GM21515 (cell line): Measurements from ENCODE around the gene NDUFS6.
"Not testable (repeated sequence)": the region's sequence is repeated elsewhere in the genome, so short reads cannot be mapped to it uniquely, and the experiment has no call there.

Source experiments
- ATAC-seq: cut with Tn5 transposase; IDR thresholded peaks from one replicate; pipeline ENCODE4 v1.9.1; 2021; ENCODE audit not compliant: unreplicated experiment

The NDUFS6 gene

DNA sequence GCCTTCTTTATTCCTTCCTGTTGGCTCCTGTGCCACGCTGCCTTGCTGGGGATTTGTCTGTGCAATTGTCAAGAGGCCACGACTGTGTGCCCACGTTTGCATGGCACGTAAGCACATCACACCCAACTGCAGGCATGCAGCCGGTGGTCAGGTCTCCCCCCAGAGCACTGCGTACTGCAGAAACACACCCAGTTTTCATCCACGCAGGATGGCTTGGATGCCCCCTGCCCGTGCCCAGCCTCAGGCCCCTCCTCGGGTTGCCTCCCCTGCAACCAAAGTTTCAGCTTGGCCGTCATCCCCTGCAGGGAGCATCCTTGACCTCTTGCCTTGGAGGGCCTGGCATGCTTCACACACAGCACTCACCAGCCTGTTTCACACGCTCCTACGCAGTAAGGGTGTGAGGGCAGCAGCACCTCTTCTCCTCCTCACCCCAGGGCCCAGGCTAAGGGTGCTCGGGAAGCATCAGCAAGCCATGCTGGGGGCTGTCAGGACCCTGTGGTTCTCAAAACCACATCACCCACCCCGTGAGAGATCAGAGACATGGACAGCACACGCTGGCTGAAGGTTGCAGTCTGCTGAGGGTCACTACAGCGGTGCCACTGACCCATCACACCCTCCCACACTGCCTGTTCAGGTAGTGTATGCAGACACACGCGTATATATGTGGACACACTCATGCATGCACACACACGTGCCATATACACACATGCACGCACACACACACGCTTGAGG lies 4.7 kb upstream of the NDUFS6 start:
- no peak for ATAC-seq

DNA sequence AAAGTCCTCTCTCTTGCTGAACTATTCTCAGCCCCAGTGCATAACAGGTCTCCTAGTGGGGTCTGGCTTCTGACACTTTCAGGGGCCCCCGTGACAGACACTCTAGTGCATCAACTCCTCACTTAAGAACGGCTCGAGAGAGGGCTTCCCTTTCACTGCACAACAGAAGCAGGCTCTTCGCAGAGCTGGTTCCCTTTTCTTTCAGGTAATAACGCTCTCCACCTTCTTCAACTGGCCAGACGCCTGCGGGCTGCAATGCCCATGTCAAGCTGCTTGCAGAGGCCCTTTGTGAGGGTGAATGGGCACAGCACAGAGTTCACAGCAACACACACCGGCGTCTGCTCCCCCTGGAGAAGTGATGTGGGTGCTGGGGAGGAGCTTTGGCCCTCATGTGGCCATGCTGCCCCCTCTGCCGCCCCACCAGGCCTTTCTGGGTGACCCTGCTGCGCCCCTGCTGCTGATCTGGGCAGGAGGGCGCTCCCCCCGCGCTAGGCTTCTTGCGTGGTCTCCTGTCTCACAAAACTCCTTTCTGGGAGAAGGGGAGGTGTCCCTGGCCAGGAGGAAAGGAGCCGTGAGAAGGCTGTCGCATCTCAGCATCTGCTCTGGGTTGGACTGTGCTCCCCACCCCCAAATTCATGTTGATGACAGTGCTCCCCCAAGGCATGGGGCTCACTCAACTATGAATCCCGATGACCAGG lies 4.0 kb upstream of the NDUFS6 start:
- no peak for ATAC-seq

GRCh38 chr5:1797855-1798254 lies 3.4 kb upstream of the NDUFS6 start:
- ATAC-seq = no peak

DNA sequence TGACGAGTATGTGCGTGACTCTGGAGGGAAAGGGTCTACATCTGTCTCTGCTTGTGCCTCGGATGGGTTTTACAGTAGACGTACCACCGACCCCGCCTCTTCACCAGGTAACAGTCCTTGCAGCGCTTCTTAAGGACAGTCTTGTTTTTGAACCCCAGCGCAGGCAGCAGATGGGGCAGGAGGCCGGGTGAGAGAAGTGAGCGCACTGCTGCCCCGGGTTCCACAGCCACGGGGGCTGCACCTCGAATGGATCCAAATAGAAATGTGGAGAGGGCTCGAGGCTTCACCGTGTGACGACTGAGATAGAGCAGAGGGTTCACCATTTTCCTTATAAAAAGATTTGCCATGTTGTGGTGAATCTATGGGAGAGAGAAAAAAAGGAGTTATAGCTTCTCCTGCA lies 2.6 kb upstream of the NDUFS6 start:
- ATAC-seq = not testable (repeated sequence)

- peak; percentile 15 for ATAC-seq
These were observed 2.1 kb upstream of the NDUFS6 start for GRCh38 chr5:1799110-1799601.

GRCh38 chr5:1799602-1800471 lies 1.4 kb upstream of the NDUFS6 start, which contains the start of gene MRPL36:
TSS of gene MRPL36 (minus strand) at chr5:1799837. CDS start at chr5:1798935, 902 bp downstream.
- ATAC-seq = peak; percentile 41

- peak; percentile 38 for ATAC-seq
These were observed 560 bp upstream of the NDUFS6 start for GRCh38 chr5:1800472-1801221.

DNA sequence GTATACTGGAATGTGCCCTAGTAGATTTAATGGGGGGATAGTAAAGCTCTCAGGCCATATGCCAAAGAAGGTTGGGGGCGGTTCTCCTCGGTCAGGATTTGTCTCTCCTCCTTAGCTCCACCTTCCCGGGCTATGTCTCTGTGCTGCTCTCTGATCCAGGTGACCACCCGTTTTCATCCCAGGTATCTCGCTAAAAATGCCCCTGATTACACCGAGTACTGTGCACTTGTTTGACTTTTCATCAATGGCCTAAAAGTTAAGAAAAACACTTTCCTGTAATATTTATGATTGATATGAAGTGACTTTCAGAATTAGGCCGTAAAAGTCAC lies 724 bp downstream of the NDUFS6 start:
- ATAC-seq = no peak

- ATAC-seq = no peak
These were observed 2.0 kb downstream of the NDUFS6 start for GRCh38 chr5:1803192-1803591.

- ATAC-seq = no peak
These were observed 2.9 kb downstream of the NDUFS6 start for GRCh38 chr5:1804001-1804690.

GRCh38 chr5:1805326-1805725 lies 4.1 kb downstream of the NDUFS6 start:
- ATAC-seq = no peak

DNA sequence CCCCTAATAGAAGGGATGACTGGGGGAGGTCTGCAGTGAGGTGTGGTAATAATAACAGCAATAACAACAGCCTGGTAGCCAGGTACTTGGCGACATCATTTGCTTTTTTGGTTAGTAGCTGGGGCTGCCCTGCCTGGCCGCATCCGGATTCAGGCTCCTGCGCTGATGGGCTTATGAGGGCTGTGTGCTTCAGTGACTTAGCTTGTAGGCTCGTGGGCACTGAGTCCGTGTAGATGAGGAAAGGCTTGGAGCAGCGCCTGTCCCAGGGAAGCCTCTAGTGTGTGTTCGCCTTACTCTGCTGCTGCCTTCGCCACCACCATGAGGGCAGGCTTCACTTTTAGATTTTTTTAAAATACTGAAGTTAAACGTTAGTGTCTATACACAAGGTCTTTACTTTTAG lies 4.5 kb downstream of the NDUFS6 start:
- ATAC-seq = no peak

DNA sequence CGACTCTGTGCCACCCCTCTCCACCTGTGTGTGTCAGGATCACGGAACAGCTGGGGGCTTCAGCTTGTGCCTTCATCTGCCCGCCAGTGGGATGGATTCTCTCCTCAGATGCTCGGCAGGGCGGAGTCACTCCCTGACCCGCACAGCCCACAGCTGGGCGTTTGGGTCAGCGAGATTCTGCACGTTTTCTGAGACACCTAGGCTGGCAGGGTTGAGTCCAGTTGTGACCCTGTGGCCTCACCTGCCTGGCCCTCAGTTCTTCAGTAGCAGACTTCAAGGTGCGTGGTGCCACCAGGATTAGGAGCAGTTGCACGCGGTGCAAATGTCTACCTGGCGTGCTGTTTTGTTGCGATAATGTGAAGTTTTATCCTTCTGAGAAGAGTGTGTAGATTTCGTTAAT lies 5.0 kb downstream of the NDUFS6 start:
- no peak for ATAC-seq

- ATAC-seq = no peak
These were observed 5.8 kb downstream of the NDUFS6 start for GRCh38 chr5:1806974-1807373.

DNA sequence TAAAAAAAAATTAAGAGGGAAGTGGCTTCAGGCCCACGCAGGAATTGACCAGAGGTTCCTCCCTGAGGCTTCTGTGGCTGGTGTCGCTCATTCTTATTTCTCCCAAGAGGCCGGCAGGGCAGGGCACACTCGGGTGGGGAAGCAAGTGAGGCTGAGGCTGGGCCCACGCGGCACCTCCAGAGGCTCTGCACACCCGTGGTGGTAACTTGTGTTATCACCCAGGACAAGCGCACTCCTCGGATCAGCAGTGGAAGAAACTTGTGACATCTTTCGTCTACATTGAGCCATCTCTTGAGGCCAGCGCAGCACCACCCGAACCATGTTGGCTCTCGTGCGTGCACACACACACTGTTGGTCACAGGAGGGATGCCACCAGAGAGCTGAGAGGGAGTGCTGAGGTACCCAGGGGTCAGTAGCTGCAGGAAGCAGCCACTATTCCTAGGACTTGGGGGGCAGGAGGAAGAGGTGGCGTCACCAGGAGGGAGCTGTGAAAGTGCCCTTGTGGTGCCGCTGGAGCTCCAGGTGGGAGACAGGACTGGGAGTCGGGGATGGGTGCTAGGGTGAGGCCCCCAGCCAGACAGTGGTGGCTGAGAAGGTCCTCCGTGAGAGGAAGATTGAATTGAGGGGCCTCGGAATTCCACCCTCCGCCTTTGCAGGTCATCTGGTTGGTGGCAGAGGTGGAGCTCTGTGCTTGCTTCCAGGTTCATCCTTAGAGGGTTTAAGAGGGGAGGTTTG lies 6.4 kb downstream of the NDUFS6 start:
- no peak for ATAC-seq

DNA sequence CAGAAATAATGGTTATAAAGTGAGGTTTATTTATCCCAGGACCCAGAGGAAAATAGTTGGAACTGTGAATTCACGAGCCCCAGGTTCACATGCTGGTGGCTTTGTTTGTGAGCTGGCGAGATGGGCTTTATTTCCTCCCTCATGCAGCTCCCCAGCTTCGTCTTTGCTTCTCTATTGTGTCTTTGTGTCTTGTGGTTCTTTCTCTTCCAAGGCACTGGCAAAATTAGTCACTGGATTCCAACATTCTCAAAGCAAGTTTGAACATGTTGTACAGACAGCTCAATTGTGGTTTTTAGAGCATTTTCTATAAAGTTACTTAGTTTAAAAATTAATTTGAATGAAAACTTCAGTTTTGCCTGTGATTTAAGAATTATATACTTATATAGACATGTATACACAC lies 7.2 kb downstream of the NDUFS6 start:
- ATAC-seq = no peak

- ATAC-seq = no peak
These were observed 8.3 kb downstream of the NDUFS6 start for GRCh38 chr5:1809416-1810035.

DNA sequence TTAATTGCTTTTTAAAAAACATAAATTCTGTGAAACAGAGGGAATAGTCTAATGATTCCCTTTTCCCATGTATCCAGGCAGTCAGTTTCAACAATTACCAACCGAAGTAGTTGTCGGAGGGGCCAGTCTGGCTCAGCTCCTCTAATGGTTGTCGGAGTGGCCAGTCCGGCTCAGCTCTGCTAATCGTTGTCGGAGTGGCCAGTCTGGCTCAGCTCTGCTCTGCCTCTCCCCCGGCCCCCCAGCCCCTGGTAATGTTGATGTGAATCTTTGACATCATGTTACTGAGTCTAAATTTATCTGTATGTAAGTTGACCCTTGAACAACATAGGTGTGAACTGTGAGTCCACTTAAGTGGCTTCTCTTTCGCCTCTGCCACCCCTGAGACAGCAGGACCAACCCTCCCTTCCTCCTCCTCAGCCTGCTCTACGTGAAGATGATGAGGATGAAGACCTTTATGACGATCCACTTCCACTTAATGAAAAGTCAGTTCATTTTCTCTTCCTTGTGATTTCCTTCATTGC lies 9.4 kb downstream of the NDUFS6 start:
- no peak for ATAC-seq
